Esophagus muscularis mucosa (tissue), 4 donors: ENCODE results near the gene ETFA. TPM values are rescaled to one million over a fixed set of nuclear protein-coding genes. Genes with fewer than 3 reads are reported as not detected.
"Not testable (repeated sequence)": the region's sequence is repeated elsewhere in the genome, so short reads cannot be mapped to it uniquely, and the experiment has no call there.

ENCODE experiments used
- DNase-seq: peaks from one replicate; pipeline ENCODE4 v3.0.0-alpha.2; 2017; ENCODE audit errors: extremely low spot score
- H3K27ac ChIP-seq, 4 donors: fragments of 200-600 bp; sonication (generic); replicated peaks in 1 of 4; 1 replicate in 3 of 4; 2 replicates in 1 of 4; pipeline ENCODE4 v1.5.1; 2016 to 2019; ENCODE audit warnings: mild to moderate bottlenecking in 1 of 4
- H3K27me3 ChIP-seq, 4 donors: fragments of 200-600 bp; sonication (generic); one replicate each; pipeline versions ENCODE4 v1.5.1 to v1.6.0; 2016 to 2019
- H3K36me3 ChIP-seq, 4 donors: fragments of 200-600 bp; sonication (generic); one replicate each; pipeline ENCODE4 v1.5.1; 2016 to 2019
- H3K4me1 ChIP-seq, 4 donors: fragments of 200-600 bp; sonication (generic); one replicate each; pipeline ENCODE4 v1.5.1; 2016 to 2019
- H3K4me3 ChIP-seq, 4 donors: fragments of 200-600 bp; sonication (generic); 1 replicate in 2 of 4; 2 replicates in 2 of 4; pipeline ENCODE4 v1.5.1; 2016 to 2019; ENCODE audit warnings: mild to moderate bottlenecking in 4 of 4, moderate library complexity in 1 of 4
- H3K9me3 ChIP-seq, 4 donors: fragments of 200-600 bp; sonication (generic); 1 replicate in 3 of 4; 2 replicates in 1 of 4; pipeline ENCODE4 v1.5.1; 2016 to 2019
- EP300 ChIP-seq: sonication (generic); formaldehyde crosslinking; IDR thresholded peaks from one replicate; pipeline ENCODE4 v1.6.1; 2017; ENCODE audit warnings: antibody characterized with exemption
- POLR2A ChIP-seq: fragments of 450-650 bp; IDR thresholded peaks from one replicate; pipeline ENCODE4 v1.6.1; 2017; ENCODE audit warnings: antibody characterized with exemption, moderate library complexity, mild to moderate bottlenecking, low read depth
- POLR2AphosphoS5 ChIP-seq, 2 donors: sonication (generic); formaldehyde crosslinking; IDR thresholded peaks; one replicate each; pipeline ENCODE4 v1.6.1; 2017; ENCODE audit warnings: antibody characterized with exemption in 2 of 2
- WGBS: methylation state at CpG from one replicate; pipeline ENCODE4 v1.1.5; 2018; 5-methylcytosine and 5-hydroxymethylcytosine counted together
- intact Hi-C: fragments of 100-400 bp; cut with DNase I; formaldehyde crosslinking; loops from one replicate; pipeline ENCODE4 v1.15.1; 2023
- total RNA-seq, 4 donors: library from RNA; depleted of rRNA; stranded (reverse); fragments of >200 nt; gene quantifications; one replicate each; pipeline versions ENCODE4 v1.1.0 to v1.2.1, GENCODE V29; 2016
- TF ChIP-seq, protein P1 (sequence below), 3 experiments: fragments of 200-600 bp in 2 of 3; fragments of 450-650 bp in 1 of 3; sonication (generic) in 2 of 3; IDR thresholded peaks; one replicate each; pipeline ENCODE4 v1.5.1; 2017 to 2019; ENCODE audit warnings: antibody characterized with exemption in 3 of 3, mild to moderate bottlenecking in 2 of 3, moderate library complexity in 1 of 3

The ETFA gene
- total RNA-seq, 4 donors from 2014 or later, result 98.7 to 137 (median 130) TPM

DNA sequence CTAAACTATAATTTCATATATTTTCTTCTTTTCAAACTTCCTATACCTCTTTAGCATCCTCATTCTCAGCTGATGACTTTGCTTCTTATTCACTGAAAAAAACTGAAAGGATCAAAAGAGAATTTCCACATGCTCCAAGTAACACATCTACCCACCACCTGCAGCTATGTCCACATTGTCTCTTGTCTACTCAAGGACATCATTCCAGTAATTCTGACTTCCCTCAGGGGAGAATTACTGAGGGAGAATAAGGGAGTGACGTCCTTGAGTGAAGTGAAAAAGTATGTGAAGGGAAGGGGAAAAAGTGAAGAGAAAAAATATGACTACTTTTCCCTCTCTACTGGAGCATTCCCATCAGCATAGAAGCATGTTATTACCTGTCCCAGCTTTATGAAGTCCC is 32.6 kb downstream of the ETFA start:
- H3K9me3 ChIP-seq, result no peaks in the 10 kb centered on the region
- H3K27ac ChIP-seq, result no peak overlapping the region
- 96% methylated on average over 1 of the region's 1 CpG for WGBS
- TF ChIP-seq EP300, result no peak
- intact Hi-C loops, result no loop called here
- H3K27me3 ChIP-seq, result no peaks in the 10 kb centered on the region
- H3K4me3 ChIP-seq, result no peak overlapping the region
- DNase-seq, result no peak
- peaks cover 0 to 3% (median 0%) of the 10 kb centered on the region in 4 donors for H3K4me1 ChIP-seq
- peaks cover 24 to 82% (median 67%) of the 10 kb centered on the region in 4 donors for H3K36me3 ChIP-seq

DNA sequence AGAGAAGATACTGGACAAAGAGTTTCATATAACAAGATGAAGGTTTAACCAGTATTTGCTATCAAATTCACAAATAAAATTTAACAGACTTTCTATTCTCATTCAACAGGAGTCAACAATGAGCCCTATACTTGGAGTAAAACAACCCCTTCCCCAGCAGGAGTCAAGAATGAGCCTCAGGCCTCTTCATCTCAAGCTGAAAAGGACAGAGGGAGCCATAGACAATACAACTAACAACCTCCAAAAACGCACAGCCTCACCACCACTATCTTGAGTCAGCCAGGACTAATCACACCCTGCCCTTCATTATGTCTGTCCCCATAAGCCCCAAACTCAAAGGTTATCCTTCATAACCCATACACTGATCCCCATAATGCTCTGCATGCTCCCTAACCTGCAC is 36.4 kb downstream of the ETFA start:
- intact Hi-C loops, result no loop called here
- H3K27ac ChIP-seq, result no peak overlapping the region
- H3K4me1 ChIP-seq, result peaks cover 0 to 3% (median 0%) of the 10 kb centered on the region in 4 donors
- peaks cover 27 to 82% (median 58%) of the 10 kb centered on the region in 4 donors for H3K36me3 ChIP-seq
- DNase-seq, result no peak
- H3K4me3 ChIP-seq, result no peak overlapping the region
- no peaks in the 10 kb centered on the region for H3K27me3 ChIP-seq
- TF ChIP-seq EP300 (no peak), POLR2AphosphoS5 (IDR thresholded peaks at IDR 0.05) (no peak), POLR2A (no peak)
- TF ChIP-seq, protein P1, sequence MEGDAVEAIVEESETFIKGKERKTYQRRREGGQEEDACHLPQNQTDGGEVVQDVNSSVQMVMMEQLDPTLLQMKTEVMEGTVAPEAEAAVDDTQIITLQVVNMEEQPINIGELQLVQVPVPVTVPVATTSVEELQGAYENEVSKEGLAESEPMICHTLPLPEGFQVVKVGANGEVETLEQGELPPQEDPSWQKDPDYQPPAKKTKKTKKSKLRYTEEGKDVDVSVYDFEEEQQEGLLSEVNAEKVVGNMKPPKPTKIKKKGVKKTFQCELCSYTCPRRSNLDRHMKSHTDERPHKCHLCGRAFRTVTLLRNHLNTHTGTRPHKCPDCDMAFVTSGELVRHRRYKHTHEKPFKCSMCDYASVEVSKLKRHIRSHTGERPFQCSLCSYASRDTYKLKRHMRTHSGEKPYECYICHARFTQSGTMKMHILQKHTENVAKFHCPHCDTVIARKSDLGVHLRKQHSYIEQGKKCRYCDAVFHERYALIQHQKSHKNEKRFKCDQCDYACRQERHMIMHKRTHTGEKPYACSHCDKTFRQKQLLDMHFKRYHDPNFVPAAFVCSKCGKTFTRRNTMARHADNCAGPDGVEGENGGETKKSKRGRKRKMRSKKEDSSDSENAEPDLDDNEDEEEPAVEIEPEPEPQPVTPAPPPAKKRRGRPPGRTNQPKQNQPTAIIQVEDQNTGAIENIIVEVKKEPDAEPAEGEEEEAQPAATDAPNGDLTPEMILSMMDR (IDR thresholded peaks at IDR 0.05), result no peak
- WGBS, result 81% methylated on average over 1 of the region's 1 CpG
- no peaks in the 10 kb centered on the region for H3K9me3 ChIP-seq

DNA sequence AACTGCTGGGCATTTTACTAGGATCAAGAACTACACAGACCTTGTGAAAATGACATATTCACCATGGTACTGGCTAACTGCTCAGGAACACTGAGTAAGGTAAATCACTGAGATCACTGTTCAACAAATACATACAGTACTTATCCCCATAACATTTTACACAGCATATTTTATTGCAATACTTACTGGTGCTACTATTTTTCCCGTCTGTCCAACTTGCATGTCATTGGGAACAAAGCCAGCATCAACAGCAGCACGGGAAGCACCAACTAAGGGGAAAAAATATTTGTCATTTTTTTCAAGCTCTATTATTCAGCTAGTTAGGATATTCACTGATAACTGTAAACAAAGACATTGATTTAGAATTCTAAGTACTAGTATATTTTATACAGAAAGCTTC is 37.0 kb downstream of the ETFA start:
- TF ChIP-seq POLR2A, result no peak
- no peak for TF ChIP-seq POLR2AphosphoS5 (IDR thresholded peaks at IDR 0.05)
- no peak for TF ChIP-seq EP300
- TF ChIP-seq, protein P1 (IDR thresholded peaks at IDR 0.05), result no peak
- Histone ChIP-seq H3K36me3 (peaks cover 27 to 82% (median 60%) of the 10 kb centered on the region in 4 donors), H3K4me3 (no peak overlapping the region), H3K27me3 (no peaks in the 10 kb centered on the region), H3K4me1 (peaks cover 0 to 3% (median 0%) of the 10 kb centered on the region in 4 donors), H3K27ac (no peak overlapping the region), H3K9me3 (no peaks in the 10 kb centered on the region)
- 22% methylated on average over 2 of the region's 2 CpGs for WGBS
- intact Hi-C loops, result no loop called here
- DNase-seq, result no peak

DNA sequence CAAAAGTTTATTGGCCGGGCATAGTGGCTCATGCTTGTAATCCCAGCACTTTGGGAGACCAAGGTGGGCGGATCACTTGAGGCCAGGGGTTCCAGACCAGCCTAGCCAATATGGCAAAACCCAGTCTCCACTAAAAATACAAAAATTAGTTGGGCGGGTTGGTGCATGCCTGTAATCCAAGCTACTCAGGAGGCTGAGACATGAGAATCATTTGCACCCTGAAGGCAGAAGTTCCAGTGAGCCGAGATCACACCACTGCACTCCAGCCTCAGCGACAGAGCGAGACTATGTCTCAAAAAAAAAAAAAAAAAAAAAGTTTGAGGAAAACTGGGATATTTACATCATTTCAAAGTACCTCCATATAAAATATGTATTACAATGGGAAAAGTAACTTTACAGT is 40.4 kb downstream of the ETFA start:
- no peak for DNase-seq
- 98% methylated on average over 6 of the region's 6 CpGs for WGBS
- no peaks in the 10 kb centered on the region for H3K9me3 ChIP-seq
- H3K36me3 ChIP-seq, result peaks cover 35 to 82% (median 61%) of the 10 kb centered on the region in 4 donors
- H3K4me3 ChIP-seq, result no peak overlapping the region
- no peak for TF ChIP-seq POLR2A
- TF ChIP-seq, protein P1 (IDR thresholded peaks at IDR 0.05), result no peak
- no peak for TF ChIP-seq EP300
- TF ChIP-seq POLR2AphosphoS5 (IDR thresholded peaks at IDR 0.05), result no peak
- peaks cover 0 to 3% (median 0%) of the 10 kb centered on the region in 4 donors for H3K4me1 ChIP-seq
- no peaks in the 10 kb centered on the region for H3K27me3 ChIP-seq
- intact Hi-C loops, result no loop called here
- H3K27ac ChIP-seq, result no peak overlapping the region

DNA sequence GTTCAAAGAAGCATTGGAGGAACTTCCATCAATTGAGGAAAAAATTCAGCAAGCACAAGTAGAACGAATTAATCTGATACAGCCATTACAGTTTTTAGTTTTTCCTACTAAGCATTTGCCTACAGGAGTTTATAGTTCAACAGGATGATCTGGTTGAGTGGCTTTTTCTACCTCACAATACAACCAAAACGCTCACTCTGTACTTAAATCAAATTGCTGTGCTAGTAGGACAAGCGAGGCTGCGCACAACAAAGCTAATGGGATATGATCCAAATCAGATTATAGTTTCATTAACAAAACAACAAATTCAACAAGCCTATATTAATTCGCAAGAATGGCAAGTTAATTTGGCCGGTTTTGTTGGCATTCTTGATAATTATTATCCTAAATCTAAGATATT is 44.2 kb downstream of the ETFA start:
- Histone ChIP-seq H3K36me3 (peaks cover 28 to 91% (median 70%) of the 10 kb centered on the region in 4 donors), H3K9me3 (peaks cover 0 to 18% (median 13%) of the 10 kb centered on the region in 4 donors), H3K4me3 (no peak overlapping the region), H3K4me1 (no peaks in the 10 kb centered on the region), H3K27ac (no peak overlapping the region), H3K27me3 (no peaks in the 10 kb centered on the region)
- DNase-seq, result no peak
- no peak for TF ChIP-seq POLR2A
- TF ChIP-seq POLR2AphosphoS5 (IDR thresholded peaks at IDR 0.05), result no peak
- TF ChIP-seq EP300, result no peak
- TF ChIP-seq, protein P1 (IDR thresholded peaks at IDR 0.05), result no peak
- 96% methylated on average over 6 of the region's 6 CpGs for WGBS
- intact Hi-C loops, result no loop called here

DNA sequence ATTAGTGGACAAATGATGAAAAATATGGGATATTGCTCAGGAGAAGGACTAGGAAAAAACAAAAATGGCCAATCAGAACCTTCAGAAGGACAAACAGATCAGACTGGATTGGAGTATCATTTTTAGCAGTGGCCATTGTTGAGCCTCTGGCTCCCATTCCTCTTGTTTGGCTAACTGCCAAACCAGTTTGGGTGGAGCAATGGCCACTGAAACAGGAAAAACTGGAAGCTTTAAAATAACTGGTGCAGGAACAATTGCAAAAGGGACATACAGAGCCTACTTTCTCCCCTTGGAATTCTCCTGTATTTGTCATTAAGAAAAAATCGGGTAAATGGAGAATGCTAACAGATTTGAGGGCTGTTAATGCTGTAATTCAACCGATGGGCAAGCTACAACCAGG is 45.5 kb downstream of the ETFA start:
- H3K4me3 ChIP-seq, intact Hi-C loops, H3K27me3 ChIP-seq, H3K27ac ChIP-seq, DNase-seq, H3K4me1 ChIP-seq: not testable (repeated sequence)
- 78% methylated on average over 2 of the region's 2 CpGs for WGBS
- H3K9me3 ChIP-seq, result peaks cover 0 to 18% (median 13%) of the 10 kb centered on the region in 4 donors
- H3K36me3 ChIP-seq, result peaks cover 36 to 91% (median 75%) of the 10 kb centered on the region in 4 donors
